Upper lobe of right lung (tissue), 1 donor: ENCODE data around the gene ZNF438. TPM values are rescaled to one million over a fixed set of nuclear protein-coding genes. Genes with fewer than 3 reads are reported as not detected.
A peak's percentile ranks its signal among the peaks of the same experiment; 100 is the strongest.

ENCODE experiments used
- ATAC-seq: fragments of 200-7000 bp; cut with Tn5 transposase; one replicate; pipeline ENCODE4 v1.9.1; 2020; ENCODE audit warnings: mild to moderate bottlenecking, moderate library complexity
- DNase-seq: peaks from one replicate; pipeline ENCODE4 v3.0.0-alpha.2; 2020
- H3K27ac ChIP-seq: fragments of 200-600 bp; one replicate; pipeline ENCODE4 v1.8.0; 2022
- H3K27me3 ChIP-seq: fragments of 200-600 bp; one replicate; pipeline ENCODE4 v1.8.0; 2022; ENCODE audit warnings: mild to moderate bottlenecking
- H3K36me3 ChIP-seq: fragments of 200-600 bp; one replicate; pipeline ENCODE4 v1.8.0; 2022
- H3K4me1 ChIP-seq: fragments of 200-600 bp; one replicate; pipeline ENCODE4 v1.8.0; 2022
- H3K4me3 ChIP-seq: fragments of 200-600 bp; one replicate; pipeline ENCODE4 v1.8.0; 2022; ENCODE audit warnings: mild to moderate bottlenecking
- H3K9me3 ChIP-seq: fragments of 200-600 bp; one replicate; pipeline ENCODE4 v1.8.0; 2022
- CTCF ChIP-seq: fragments of 200-600 bp; IDR thresholded peaks from one replicate; pipeline ENCODE4 v1.8.0; 2022; ENCODE audit warnings: antibody characterized with exemption
- intact Hi-C: fragments of 100-400 bp; cut with DNase I; formaldehyde crosslinking; loops from one replicate; pipeline ENCODE4 v1.11.0; 2022
- total RNA-seq: library from RNA; stranded (reverse); fragmentation: NEBNext Ultra II Directional; extraction: Animal tissue kit (Norgen Biotek cat#: 25700); gene quantifications from one replicate; pipeline ENCODE4 v1.2.1, GENCODE V29; 2021
- donor health status: DM: no; HTN: yes; CAD: no; lungs with severe emphysema.

ZNF438 gene
- total RNA-seq, 1 donor from 2014 or later, result 14.4 TPM

- peaks cover 7% of the 10 kb centered on the region for H3K4me1 ChIP-seq
- intact Hi-C loops, result no loop called here
- H3K9me3 ChIP-seq, result no peaks in the 10 kb centered on the region
- H3K4me3 ChIP-seq, result no peak overlapping the region
- H3K27me3 ChIP-seq, result no peaks in the 10 kb centered on the region
- DNase-seq, result no peak
- H3K36me3 ChIP-seq, result no peaks in the 10 kb centered on the region
- TF ChIP-seq CTCF, result no peak
- no peak for ATAC-seq
- H3K27ac ChIP-seq, result no peak overlapping the region
These were observed 21.6 kb downstream of the ZNF438 start for GRCh38 chr10:31010062-31010461.

- intact Hi-C loops, result no loop called here
- Histone ChIP-seq H3K27ac (no peak overlapping the region), H3K27me3 (no peaks in the 10 kb centered on the region), H3K36me3 (no peaks in the 10 kb centered on the region), H3K4me3 (no peak overlapping the region), H3K9me3 (no peaks in the 10 kb centered on the region), H3K4me1 (peaks cover 18% of the 10 kb centered on the region)
- TF ChIP-seq CTCF, result no peak
- ATAC-seq, result no peak
- DNase-seq, result no peak
These were observed 25.8 kb downstream of the ZNF438 start for GRCh38 chr10:31005895-31006294.

GRCh38 chr10:31004611-31005193 lies 27.0 kb downstream of the ZNF438 start:
- intact Hi-C loops, result no loop called here
- Histone ChIP-seq H3K36me3 (no peaks in the 10 kb centered on the region), H3K27me3 (no peaks in the 10 kb centered on the region), H3K4me3 (no peak overlapping the region), H3K4me1 (peaks cover 21% of the 10 kb centered on the region), H3K27ac (no peak overlapping the region), H3K9me3 (no peaks in the 10 kb centered on the region)
- ATAC-seq (no peak), DNase-seq (no peak)
- no peak for TF ChIP-seq CTCF

GRCh38 chr10:31001740-31002139 lies 29.9 kb downstream of the ZNF438 start:
- no peaks in the 10 kb centered on the region for H3K9me3 ChIP-seq
- H3K36me3 ChIP-seq, result no peaks in the 10 kb centered on the region
- no peak for ATAC-seq
- intact Hi-C loops, result no loop called here
- no peaks in the 10 kb centered on the region for H3K27me3 ChIP-seq
- peaks cover 23% of the 10 kb centered on the region for H3K4me1 ChIP-seq
- H3K27ac ChIP-seq, result no peak overlapping the region
- TF ChIP-seq CTCF, result no peak
- DNase-seq, result no peak
- no peak overlapping the region for H3K4me3 ChIP-seq

- no peak overlapping the region for H3K27ac ChIP-seq
- no peak overlapping the region for H3K4me3 ChIP-seq
- no peak for TF ChIP-seq CTCF
- H3K4me1 ChIP-seq, result peaks cover 23% of the 10 kb centered on the region
- DNase-seq, result no peak
- no peaks in the 10 kb centered on the region for H3K36me3 ChIP-seq
- H3K27me3 ChIP-seq, result no peaks in the 10 kb centered on the region
- intact Hi-C loops, result no loop called here
- no peaks in the 10 kb centered on the region for H3K9me3 ChIP-seq
- ATAC-seq, result peak; percentile 70
These were observed 30.8 kb downstream of the ZNF438 start for GRCh38 chr10:31000867-31001266.
